ENCODE measurements around the gene RBM6. TPM values are rescaled to one million over a fixed set of nuclear protein-coding genes. Genes with fewer than 3 reads are reported as not detected.

RBM6 gene
- total and polyA plus RNA-seq, 2 experiments from 2014 or later = 66.6 to 97.6 TPM

GRCh38 chr3:50100386-50100785 lies 160.4 kb downstream of the RBM6 start (continued):
- TF ChIP-seq, protein P1, sequence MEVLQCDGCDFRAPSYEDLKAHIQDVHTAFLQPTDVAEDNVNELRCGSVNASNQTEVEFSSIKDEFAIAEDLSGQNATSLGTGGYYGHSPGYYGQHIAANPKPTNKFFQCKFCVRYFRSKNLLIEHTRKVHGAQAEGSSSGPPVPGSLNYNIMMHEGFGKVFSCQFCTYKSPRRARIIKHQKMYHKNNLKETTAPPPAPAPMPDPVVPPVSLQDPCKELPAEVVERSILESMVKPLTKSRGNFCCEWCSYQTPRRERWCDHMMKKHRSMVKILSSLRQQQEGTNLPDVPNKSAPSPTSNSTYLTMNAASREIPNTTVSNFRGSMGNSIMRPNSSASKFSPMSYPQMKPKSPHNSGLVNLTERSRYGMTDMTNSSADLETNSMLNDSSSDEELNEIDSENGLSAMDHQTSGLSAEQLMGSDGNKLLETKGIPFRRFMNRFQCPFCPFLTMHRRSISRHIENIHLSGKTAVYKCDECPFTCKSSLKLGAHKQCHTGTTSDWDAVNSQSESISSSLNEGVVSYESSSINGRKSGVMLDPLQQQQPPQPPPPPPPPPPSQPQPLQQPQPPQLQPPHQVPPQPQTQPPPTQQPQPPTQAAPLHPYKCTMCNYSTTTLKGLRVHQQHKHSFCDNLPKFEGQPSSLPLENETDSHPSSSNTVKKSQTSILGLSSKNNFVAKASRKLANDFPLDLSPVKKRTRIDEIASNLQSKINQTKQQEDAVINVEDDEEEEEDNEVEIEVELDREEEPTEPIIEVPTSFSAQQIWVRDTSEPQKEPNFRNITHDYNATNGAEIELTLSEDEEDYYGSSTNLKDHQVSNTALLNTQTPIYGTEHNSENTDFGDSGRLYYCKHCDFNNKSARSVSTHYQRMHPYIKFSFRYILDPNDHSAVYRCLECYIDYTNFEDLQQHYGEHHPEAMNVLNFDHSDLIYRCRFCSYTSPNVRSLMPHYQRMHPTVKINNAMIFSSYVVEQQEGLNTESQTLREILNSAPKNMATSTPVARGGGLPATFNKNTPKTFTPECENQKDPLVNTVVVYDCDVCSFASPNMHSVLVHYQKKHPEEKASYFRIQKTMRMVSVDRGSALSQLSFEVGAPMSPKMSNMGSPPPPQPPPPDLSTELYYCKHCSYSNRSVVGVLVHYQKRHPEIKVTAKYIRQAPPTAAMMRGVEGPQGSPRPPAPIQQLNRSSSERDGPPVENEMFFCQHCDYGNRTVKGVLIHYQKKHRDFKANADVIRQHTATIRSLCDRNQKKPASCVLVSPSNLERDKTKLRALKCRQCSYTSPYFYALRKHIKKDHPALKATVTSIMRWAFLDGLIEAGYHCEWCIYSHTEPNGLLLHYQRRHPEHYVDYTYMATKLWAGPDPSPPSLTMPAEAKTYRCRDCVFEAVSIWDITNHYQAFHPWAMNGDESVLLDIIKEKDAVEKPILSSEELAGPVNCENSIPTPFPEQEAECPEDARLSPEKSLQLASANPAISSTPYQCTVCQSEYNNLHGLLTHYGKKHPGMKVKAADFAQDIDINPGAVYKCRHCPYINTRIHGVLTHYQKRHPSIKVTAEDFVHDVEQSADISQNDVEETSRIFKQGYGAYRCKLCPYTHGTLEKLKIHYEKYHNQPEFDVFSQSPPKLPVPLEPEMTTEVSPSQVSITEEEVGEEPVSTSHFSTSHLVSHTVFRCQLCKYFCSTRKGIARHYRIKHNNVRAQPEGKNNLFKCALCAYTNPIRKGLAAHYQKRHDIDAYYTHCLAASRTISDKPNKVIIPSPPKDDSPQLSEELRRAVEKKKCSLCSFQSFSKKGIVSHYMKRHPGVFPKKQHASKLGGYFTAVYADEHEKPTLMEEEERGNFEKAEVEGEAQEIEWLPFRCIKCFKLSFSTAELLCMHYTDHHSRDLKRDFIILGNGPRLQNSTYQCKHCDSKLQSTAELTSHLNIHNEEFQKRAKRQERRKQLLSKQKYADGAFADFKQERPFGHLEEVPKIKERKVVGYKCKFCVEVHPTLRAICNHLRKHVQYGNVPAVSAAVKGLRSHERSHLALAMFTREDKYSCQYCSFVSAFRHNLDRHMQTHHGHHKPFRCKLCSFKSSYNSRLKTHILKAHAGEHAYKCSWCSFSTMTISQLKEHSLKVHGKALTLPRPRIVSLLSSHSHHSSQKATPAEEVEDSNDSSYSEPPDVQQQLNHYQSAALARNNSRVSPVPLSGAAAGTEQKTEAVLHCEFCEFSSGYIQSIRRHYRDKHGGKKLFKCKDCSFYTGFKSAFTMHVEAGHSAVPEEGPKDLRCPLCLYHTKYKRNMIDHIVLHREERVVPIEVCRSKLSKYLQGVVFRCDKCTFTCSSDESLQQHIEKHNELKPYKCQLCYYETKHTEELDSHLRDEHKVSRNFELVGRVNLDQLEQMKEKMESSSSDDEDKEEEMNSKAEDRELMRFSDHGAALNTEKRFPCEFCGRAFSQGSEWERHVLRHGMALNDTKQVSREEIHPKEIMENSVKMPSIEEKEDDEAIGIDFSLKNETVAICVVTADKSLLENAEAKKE (CRISPR knock-in tag; IDR thresholded peaks at IDR 0.05) = no peak
- TF ChIP-seq POLR2AphosphoS5 (IDR thresholded peaks at IDR 0.05; ENCODE audit: low read depth) (no peak), STAT1 (IDR thresholded peaks at IDR 0.05; ENCODE audit: unreplicated experiment) (no peak), REST (IDR thresholded peaks at IDR 0.05; ENCODE audit: unreplicated experiment) (no peak), JUNB (IDR thresholded peaks at IDR 0.05; ENCODE audit: unreplicated experiment) (no peak), ETS1 (IDR thresholded peaks at IDR 0.05) (no peak), CREB1 (CRISPR knock-in tag; IDR thresholded peaks at IDR 0.05; ENCODE audit: low read depth) (no peak), CTCF (conservative IDR thresholded peaks at IDR 0.05; ENCODE audit: low read depth in 2 of 2) (no peak), EZH2 (IDR thresholded peaks at IDR 0.05; ENCODE audit: low read depth, unreplicated experiment) (no peak), ZNF331 (CRISPR knock-in tag; IDR thresholded peaks at IDR 0.05; ENCODE audit: low read depth) (no peak), EZH2phosphoT487 (IDR thresholded peaks at IDR 0.05; ENCODE audit: unreplicated experiment) (no peak)

All from GM23338 (cell line).